Activated CD4-positive, alpha-beta memory T cell treated with anti-CD3 and anti-CD28 coated beads, Interleukin-2, amount 10 ng/mL, durations not matched to agents 7 days and 5 days (primary cell): ENCODE measurements around the gene XRCC4. TPM values are rescaled to one million over a fixed set of nuclear protein-coding genes. Genes with fewer than 3 reads are reported as not detected.

Experiments used
- CTCF ChIA-PET: fragments of 350-600 bp; sonication (Branson Sonifier 250); formaldehyde crosslinking; loops from one replicate; lab custom pipeline; 2021; ENCODE audit warnings: antibody characterized with exemption, inconsistent platforms; lab: Charles Lee
- POLR2A ChIA-PET: fragments of 350-600 bp; sonication (Branson Sonifier 250); formaldehyde crosslinking; loops from one replicate; lab custom pipeline; 2021; ENCODE audit warnings: antibody characterized with exemption; lab: Charles Lee
- DNase-seq: peaks from one replicate; pipeline ENCODE4 v3.0.0-alpha.2; 2020
- H3K27ac Mint-ChIP-seq: one replicate; pipeline ENCODE4 v1.8.0; 2021; ENCODE audit warnings: mild to moderate bottlenecking, mixed read lengths
- H3K27me3 Mint-ChIP-seq: one replicate; pipeline ENCODE4 v1.8.0; 2021; ENCODE audit warnings: mixed read lengths
- H3K36me3 Mint-ChIP-seq: one replicate; pipeline ENCODE4 v1.8.0; 2021; ENCODE audit warnings: low read depth, mixed read lengths
- H3K4me1 Mint-ChIP-seq: one replicate; pipeline ENCODE4 v1.8.0; 2021; ENCODE audit warnings: mixed read lengths
- H3K4me3 Mint-ChIP-seq: one replicate; pipeline ENCODE4 v1.8.0; 2021; ENCODE audit warnings: mild to moderate bottlenecking, mixed read lengths
- H3K9me3 Mint-ChIP-seq: one replicate; pipeline ENCODE4 v1.8.0; 2021; ENCODE audit warnings: mixed read lengths
- total RNA-seq, 2 experiments: library from RNA; stranded (reverse); gene quantifications; one replicate each; pipeline ENCODE4 v1.2.3, GENCODE V29; 2021

The XRCC4 gene
- total RNA-seq, 2 experiments from 2014 or later: 10.5 to 13.0 TPM

DNA sequence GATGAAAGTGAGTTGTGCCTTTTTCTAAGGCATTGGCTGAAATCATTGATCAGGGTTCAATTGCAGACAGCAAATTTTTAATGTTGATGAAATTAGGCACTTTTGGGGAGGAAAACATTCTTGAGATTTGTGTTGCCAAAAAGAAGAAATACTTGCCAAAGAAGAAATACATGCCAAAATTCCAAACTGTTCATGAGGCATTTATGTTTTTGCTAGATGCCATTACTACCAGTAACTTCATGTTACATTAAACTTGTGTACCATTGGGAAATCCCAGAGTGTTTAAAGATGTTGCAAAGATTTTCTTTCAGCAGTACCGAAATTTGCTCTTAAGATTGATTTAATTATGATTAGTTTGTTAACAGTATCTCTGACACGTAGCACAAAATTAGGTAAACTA lies 7.0 kb downstream of the XRCC4 start:
- ChIA-PET CTCF (no interaction called here), POLR2A (interaction anchor here (1.1 kb wide), 1 partner anchor 23 kb away, joined by 3 read pairs; no protein-coding TSS in a partner anchor)
- no peak overlapping the region for H3K27ac Mint-ChIP-seq
- H3K27me3 Mint-ChIP-seq: no peaks in the 10 kb centered on the region
- H3K9me3 Mint-ChIP-seq: no peaks in the 10 kb centered on the region
- H3K36me3 Mint-ChIP-seq: peaks cover 3% of the 10 kb centered on the region
- no peaks in the 10 kb centered on the region for H3K4me1 Mint-ChIP-seq
- DNase-seq: no peak
- no peak overlapping the region for H3K4me3 Mint-ChIP-seq

DNA sequence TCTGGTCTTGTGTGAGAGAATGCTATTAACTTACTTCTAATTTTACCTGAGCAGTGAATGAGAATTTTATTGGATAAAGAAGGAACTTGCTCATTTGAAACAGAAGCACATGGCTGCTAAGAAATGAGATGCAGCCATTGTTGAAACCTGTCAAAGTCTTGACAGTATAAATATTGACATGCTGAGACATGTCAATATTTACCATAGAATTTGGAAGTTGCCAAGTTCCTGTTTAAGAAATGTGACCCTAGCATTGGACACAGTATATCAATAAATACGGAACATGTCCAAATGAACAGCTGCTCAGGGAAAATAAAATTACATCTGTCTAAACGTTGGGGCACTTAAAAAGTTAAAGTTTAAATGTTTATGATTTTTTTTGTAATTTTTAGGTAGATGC lies 7.8 kb downstream of the XRCC4 start:
- Mint-ChIP-seq H3K36me3 (peaks cover 3% of the 10 kb centered on the region), H3K4me3 (no peak overlapping the region), H3K9me3 (no peaks in the 10 kb centered on the region), H3K27ac (no peak overlapping the region), H3K4me1 (no peaks in the 10 kb centered on the region), H3K27me3 (no peaks in the 10 kb centered on the region)
- no peak for DNase-seq
- ChIA-PET CTCF (no interaction called here), POLR2A (interaction anchor here (1.6 kb wide), 1 partner anchor 8 kb away, joined by 8 read pairs; the partner anchor contains the start of genes TMEM167A and XRCC4)

DNA sequence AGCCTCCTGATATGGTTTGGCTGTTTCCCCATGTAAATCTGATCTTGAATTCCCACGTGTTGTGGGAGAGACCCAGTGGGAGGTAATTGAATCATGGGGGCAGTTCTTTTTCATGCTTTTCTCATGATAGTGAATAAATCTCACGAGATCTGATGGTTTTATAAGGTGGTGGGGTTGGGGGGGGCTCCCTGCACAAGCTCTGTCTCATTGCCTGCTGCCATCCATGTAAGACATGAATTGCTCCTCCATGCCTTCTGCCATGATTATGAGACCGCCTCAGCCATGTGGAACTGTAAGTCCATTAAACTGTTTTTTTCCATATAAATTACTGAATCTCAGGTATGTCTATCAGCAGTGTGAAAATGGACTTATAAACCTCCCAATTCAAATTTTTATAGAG lies 12.8 kb downstream of the XRCC4 start:
- CTCF ChIA-PET: no interaction called here
- Mint-ChIP-seq H3K4me1 (peaks cover 12% of the 10 kb centered on the region), H3K27me3 (no peaks in the 10 kb centered on the region), H3K27ac (no peak overlapping the region), H3K36me3 (peaks cover 22% of the 10 kb centered on the region), H3K9me3 (peaks cover 24% of the 10 kb centered on the region), H3K4me3 (no peak overlapping the region)
- POLR2A ChIA-PET: no interaction called here
- DNase-seq: no peak

DNA sequence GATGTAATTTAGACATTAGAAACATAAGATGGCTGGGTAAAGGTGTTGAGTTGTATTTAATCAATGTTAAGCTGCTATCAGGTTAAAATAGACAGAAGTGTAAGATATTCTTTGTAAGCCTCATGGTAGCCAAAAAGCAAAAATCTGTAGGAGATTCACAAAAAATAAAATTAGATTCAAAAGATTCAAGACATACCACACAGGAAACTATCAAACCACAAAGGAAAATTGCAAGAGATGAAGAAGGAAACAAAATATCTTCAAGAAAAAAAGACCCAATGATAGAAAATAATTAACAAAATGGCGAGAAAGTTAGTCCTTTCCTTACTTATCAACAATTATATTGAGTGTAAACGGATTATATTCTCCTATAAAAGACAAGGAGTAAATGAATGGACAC lies 15.3 kb downstream of the XRCC4 start:
- DNase-seq: no peak
- ChIA-PET CTCF (no interaction called here), POLR2A (no interaction called here)
- Mint-ChIP-seq H3K36me3 (peaks cover 25% of the 10 kb centered on the region), H3K27ac (no peak overlapping the region), H3K4me3 (no peak overlapping the region), H3K4me1 (peaks cover 12% of the 10 kb centered on the region), H3K27me3 (no peaks in the 10 kb centered on the region), H3K9me3 (peaks cover 24% of the 10 kb centered on the region)

DNA sequence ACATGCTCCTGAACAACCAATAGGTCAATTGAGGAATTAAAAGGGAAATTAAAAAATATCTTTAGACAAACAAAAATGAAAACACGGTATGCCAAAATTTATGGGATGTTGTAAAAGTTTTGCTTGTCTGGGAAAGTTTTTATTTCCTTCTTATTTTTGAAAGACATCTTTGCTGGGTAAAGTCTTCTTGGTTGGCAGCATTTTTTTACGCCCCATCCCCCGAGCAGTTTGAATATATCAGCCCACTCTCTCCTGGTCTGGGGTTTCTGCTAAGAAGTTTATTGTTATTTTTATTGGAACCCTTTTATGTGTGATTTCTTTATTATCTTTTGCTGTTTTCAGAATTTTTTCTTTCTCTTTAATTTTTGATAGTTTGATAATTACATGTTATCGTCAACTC lies 16.3 kb downstream of the XRCC4 start:
- Mint-ChIP-seq H3K27me3 (no peaks in the 10 kb centered on the region), H3K36me3 (peaks cover 25% of the 10 kb centered on the region), H3K9me3 (peaks cover 24% of the 10 kb centered on the region), H3K4me3 (no peak overlapping the region), H3K27ac (no peak overlapping the region), H3K4me1 (peaks cover 12% of the 10 kb centered on the region)
- no peak for DNase-seq
- POLR2A ChIA-PET: no interaction called here
- CTCF ChIA-PET: no interaction called here

DNA sequence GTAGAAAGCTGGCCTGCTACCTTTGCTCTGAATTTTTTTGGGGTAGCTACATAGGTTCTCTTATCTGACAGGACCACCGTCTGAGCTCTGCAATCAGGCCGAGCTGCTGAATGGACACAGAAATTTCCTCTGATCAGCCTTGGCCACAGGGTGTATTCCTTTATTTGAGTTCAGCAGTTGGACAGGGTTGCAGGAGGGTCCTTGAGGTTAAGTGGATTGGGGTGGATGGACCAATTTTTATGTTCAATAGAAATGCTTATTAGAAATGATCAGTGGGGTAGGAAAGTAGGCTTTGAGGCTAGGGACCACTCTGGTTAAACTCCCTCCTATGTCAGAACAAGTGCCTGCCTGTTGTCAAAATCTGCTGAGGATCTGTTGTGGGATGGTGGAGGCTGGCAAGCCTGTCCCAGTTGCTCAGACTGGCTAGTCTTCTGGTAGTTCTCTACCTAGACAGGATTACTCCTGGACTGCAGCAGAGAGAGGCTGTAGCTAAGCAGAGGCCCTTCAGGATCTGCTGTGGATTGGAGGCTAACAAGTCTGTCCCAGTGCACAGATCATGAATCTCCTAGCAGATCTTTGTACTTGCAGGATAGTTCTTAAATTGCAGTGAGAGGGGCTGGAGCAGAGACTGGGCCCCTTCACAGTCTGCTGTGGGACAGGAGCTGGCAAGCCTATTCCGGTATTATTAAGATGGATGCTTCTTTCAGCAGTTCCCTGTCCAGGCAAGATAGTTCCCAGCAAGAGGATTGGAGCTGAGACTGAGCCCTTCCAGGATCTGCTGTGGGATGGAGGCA lies 18.0 kb downstream of the XRCC4 start:
- peaks cover 25% of the 10 kb centered on the region for H3K36me3 Mint-ChIP-seq
- ChIA-PET POLR2A (interaction anchor here (1.3 kb wide), 1 partner anchor 18 kb away, joined by 3 read pairs; the partner anchor contains the start of genes TMEM167A and XRCC4), CTCF (no interaction called here)
- H3K27me3 Mint-ChIP-seq: no peaks in the 10 kb centered on the region
- no peak for DNase-seq
- H3K4me1 Mint-ChIP-seq: peaks cover 12% of the 10 kb centered on the region
- H3K27ac Mint-ChIP-seq: no peak overlapping the region
- peaks cover 22% of the 10 kb centered on the region for H3K9me3 Mint-ChIP-seq
- H3K4me3 Mint-ChIP-seq: no peak overlapping the region

DNA sequence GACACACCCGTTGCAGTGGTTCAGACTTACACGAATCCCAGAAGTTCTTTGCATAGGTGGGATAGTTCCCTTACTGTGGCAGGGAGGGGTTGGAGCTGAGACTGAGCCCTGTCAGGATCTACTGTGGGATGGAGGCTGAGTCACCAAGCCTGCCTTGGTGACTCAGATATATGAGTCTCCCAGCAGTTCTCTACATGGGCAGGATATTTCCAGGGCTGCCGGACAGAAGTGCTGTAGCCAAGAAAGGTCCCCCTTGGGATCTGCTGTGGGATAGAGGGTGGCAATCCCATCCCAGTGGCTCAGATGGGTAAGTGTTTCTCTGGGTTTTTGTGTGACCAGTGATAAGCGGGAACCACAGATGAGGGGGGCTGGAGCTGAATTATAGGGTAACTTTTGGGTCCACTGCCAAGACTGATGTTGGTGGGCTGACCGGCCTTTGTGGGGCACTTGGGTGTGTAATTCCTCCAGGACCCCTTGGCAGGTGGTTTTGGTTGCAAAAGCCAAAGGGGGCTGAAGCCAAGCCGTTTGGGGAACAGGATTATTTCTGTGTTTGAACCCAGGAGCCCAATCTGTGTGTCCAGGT lies 18.7 kb downstream of the XRCC4 start:
- Mint-ChIP-seq H3K27ac (no peak overlapping the region), H3K36me3 (peaks cover 23% of the 10 kb centered on the region), H3K4me3 (no peak overlapping the region), H3K9me3 (peaks cover 21% of the 10 kb centered on the region), H3K4me1 (peaks cover 12% of the 10 kb centered on the region), H3K27me3 (no peaks in the 10 kb centered on the region)
- ChIA-PET POLR2A (interaction anchor here (1.3 kb wide), 1 partner anchor 19 kb away, joined by 3 read pairs; the partner anchor contains the start of genes TMEM167A and XRCC4), CTCF (no interaction called here)
- DNase-seq: no peak

DNA sequence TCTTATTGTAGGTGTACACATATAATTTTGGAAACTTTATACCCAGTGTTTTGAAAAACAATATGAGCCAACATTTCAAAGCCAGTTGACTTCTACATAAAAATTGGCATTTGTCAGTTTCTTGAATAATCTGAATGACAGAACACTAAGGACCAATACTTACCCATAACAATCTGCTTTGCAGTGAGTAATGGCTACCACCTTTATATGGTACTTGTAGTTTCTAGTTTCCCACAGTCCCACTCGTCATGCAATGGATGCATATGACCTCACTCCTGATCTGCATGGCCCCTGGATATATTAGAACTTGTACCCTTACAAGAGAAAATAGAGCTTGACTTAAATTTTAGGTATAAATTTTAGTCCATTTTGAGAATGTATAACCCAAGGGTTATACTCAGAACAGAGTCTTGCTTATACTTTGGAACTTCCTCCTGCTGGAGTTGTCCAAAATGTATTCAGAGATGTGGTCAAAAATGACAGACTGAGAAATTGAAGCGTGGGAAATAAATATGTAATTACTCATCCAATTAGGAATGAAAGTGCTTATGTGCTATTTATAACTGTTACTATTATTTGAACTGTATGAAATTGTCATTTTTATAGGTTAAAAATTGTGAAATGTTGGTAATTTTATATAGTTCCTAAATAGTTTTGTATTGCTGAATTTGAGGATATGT lies 19.5 kb downstream of the XRCC4 start:
- H3K36me3 Mint-ChIP-seq: peaks cover 17% of the 10 kb centered on the region
- CTCF ChIA-PET: no interaction called here

DNA sequence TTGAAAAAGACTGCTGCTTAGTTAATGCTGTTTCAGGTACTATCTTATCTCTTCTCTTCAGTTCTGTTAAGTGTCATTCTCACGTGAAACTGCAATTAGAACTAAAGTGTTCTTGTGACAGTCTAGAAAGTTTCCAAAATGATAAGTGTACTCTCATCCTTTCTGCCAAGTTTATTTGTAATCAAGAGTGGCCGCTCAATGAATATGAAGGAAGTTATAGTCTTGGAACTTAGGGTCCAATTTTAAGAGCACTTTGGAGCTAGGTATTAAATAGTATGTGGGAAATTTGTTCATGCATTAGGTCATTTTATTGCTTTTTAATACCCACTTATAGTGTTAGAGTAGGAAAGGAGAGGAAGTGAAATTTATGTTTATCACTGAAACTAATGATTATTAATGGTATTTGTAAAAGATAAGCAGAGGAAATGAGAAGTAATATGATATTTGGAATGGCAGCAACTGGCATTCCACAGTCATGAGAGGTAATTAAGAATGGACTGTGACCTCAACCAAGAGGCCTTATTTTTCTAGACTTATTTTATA lies 20.4 kb downstream of the XRCC4 start:
- H3K4me1 Mint-ChIP-seq: peaks cover 3% of the 10 kb centered on the region
- peaks cover 9% of the 10 kb centered on the region for H3K36me3 Mint-ChIP-seq
- ChIA-PET CTCF (no interaction called here), POLR2A (no interaction called here)
- no peaks in the 10 kb centered on the region for H3K27me3 Mint-ChIP-seq
- no peak overlapping the region for H3K27ac Mint-ChIP-seq
- H3K9me3 Mint-ChIP-seq: peaks cover 13% of the 10 kb centered on the region
- DNase-seq: no peak
- H3K4me3 Mint-ChIP-seq: no peak overlapping the region

More for the DNA sequence above, 19.5 kb downstream of the XRCC4 start:
- no peak overlapping the region for H3K27ac Mint-ChIP-seq
- H3K9me3 Mint-ChIP-seq: peaks cover 20% of the 10 kb centered on the region
- H3K4me3 Mint-ChIP-seq: no peak overlapping the region
- POLR2A ChIA-PET: no interaction called here
- no peak for DNase-seq
- peaks cover 11% of the 10 kb centered on the region for H3K4me1 Mint-ChIP-seq
- H3K27me3 Mint-ChIP-seq: no peaks in the 10 kb centered on the region

DNA sequence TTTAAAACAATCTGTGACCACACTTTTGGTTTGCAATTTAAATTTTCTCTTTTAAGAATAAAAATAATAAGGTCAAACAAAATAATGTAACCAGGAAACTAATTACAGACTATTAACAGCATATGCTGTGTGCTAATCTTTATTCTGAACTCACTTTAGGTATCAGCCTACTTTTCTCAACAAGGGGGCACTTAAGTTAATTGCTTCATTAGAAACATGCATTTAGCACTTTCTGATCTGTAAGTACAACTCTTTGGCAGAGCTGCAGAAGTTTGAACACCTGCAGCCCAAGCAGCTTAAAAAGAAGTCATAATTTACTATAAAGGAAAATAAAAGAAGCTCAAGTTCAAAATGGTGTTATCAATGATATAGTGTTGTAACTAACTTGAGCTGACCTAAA lies 21.7 kb downstream of the XRCC4 start:
- CTCF ChIA-PET: no interaction called here

DNA sequence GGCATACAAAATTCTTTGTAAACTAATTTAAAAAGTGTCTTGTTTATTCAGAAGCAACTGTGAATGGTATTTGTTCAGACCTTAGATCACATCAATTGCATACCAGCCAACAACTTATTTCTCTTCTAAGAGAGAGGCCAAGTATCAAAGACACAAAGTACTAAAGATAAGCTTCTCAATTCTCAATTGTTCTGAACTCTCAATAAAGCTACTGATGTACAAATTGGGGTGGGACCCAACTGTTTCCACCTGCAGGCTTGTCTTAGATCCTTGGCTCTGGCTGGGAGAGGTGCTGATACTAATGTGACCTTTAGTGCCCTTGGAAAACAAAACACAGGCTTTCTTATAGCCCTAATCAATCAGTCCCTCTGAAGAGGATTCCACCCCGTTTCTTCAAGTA lies 22.1 kb downstream of the XRCC4 start:
- Mint-ChIP-seq H3K27me3 (no peaks in the 10 kb centered on the region), H3K9me3 (peaks cover 2% of the 10 kb centered on the region), H3K27ac (no peak overlapping the region), H3K4me1 (no peaks in the 10 kb centered on the region), H3K4me3 (no peak overlapping the region), H3K36me3 (peaks cover 4% of the 10 kb centered on the region)
- ChIA-PET CTCF (no interaction called here), POLR2A (no interaction called here)
- DNase-seq: no peak

More for the DNA sequence above, 21.7 kb downstream of the XRCC4 start:
- Mint-ChIP-seq H3K4me3 (no peak overlapping the region), H3K27me3 (no peaks in the 10 kb centered on the region), H3K9me3 (peaks cover 3% of the 10 kb centered on the region), H3K36me3 (peaks cover 4% of the 10 kb centered on the region), H3K4me1 (no peaks in the 10 kb centered on the region), H3K27ac (no peak overlapping the region)
- POLR2A ChIA-PET: no interaction called here
- DNase-seq: no peak

DNA sequence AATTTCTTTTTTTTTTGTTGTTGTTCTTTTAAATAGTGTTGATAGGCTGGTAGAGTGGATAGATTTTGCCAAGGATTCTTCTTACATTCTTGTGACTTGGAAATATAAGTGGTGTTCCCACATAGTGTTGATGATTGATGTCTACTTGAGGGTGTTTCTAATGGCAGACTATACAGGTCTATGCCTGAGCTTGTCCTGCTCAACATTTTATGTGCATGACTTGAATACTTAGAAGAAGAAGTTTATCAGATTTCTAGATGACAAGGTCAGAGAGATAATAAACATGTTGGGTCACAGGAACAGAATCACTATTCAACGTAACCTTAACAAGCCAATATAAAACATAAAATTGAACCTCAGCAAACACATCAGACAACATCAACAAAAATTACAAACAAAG lies 24.2 kb downstream of the XRCC4 start:
- no peaks in the 10 kb centered on the region for H3K36me3 Mint-ChIP-seq
- ChIA-PET CTCF (no interaction called here), POLR2A (no interaction called here)
- no peaks in the 10 kb centered on the region for H3K27me3 Mint-ChIP-seq
- H3K4me3 Mint-ChIP-seq: no peak overlapping the region
- no peak overlapping the region for H3K27ac Mint-ChIP-seq
- no peaks in the 10 kb centered on the region for H3K4me1 Mint-ChIP-seq
- H3K9me3 Mint-ChIP-seq: peaks cover 2% of the 10 kb centered on the region
- DNase-seq: no peak

DNA sequence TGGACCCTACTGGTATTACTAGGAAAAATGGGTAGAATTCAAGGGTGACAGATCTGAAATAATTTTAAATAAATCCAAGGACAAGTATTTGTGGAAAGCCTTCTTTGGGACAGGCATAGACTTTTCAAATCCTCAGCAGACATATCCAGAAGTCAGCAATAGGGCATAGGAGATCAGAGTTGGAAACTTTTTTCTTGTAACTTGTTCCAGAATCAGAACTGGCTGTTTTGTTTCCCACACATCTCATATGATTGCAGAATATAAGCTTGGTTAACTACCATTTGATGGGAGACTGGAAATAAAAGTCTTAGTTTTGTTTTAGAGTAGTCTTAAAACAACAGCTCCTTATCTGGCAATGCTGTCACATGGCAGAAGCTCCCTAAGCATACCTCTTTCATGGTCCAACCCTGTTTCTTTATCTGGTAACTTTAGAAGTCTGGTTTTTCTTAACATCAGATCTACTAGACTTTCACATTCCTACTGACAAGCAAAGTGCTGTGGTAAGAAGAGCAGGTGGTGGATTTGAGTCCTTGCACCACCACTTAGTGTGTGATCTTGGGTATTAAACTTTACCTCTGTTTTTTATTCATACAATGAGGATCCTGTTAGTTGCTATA lies 25.1 kb downstream of the XRCC4 start:
- H3K27me3 Mint-ChIP-seq: no peaks in the 10 kb centered on the region
- no peaks in the 10 kb centered on the region for H3K4me1 Mint-ChIP-seq
- H3K27ac Mint-ChIP-seq: no peak overlapping the region
- CTCF ChIA-PET: no interaction called here
- H3K36me3 Mint-ChIP-seq: no peaks in the 10 kb centered on the region
- POLR2A ChIA-PET: no interaction called here
- H3K9me3 Mint-ChIP-seq: peaks cover 2% of the 10 kb centered on the region
- DNase-seq: no peak
- H3K4me3 Mint-ChIP-seq: no peak overlapping the region
